Panc1 (cell line): ENCODE measurements around the gene MYO3B. TPM values are rescaled to one million over a fixed set of nuclear protein-coding genes. Genes with fewer than 3 reads are reported as not detected.

Experiments used
- ATAC-seq: fragments of 200-7000 bp; cut with Tn5 transposase; 2 replicates; pipeline ENCODE4 v1.9.1; 2020; ENCODE audit warnings: mild to moderate bottlenecking, moderate library complexity
- BruUV-seq: library from RNA; stranded (reverse); fragments of 400-500 nt; replicated peaks from 2 replicates; lab custom pipeline; 2021; lab: Mats Ljungman, UMichigan
- CTCF ChIA-PET: fragments of 300-600 bp; sonication (Branson Sonifier 250); formaldehyde crosslinking; loops from one replicate; lab custom pipeline; 2022; ENCODE audit warnings: antibody characterized with exemption; lab: Charles Lee
- POLR2A ChIA-PET: fragments of 300-600 bp; sonication (Branson Sonifier 250); formaldehyde crosslinking; loops from one replicate; lab custom pipeline; 2022; ENCODE audit warnings: antibody characterized with exemption; lab: Charles Lee
- DNase-seq: peaks from one replicate; pipeline ENCODE4 v3.0.0-alpha.2; 2010; ENCODE audit warnings: low read depth, low spot score
- H3K27ac ChIP-seq: 2 replicates; pipeline ENCODE4 v1.5.1; 2011; ENCODE audit warnings: mild to moderate bottlenecking, low read length, inconsistent platforms
- H3K27me3 ChIP-seq: fragments of 200-500 bp; sonication (Bioruptor generic); 2 replicates; pipeline ENCODE4 v1.6.0; 2014; ENCODE audit warnings: low read length, inconsistent platforms; ENCODE audit not compliant: control insufficient read depth, insufficient read depth
- H3K36me3 ChIP-seq: fragments of 200-500 bp; sonication (Bioruptor generic); 2 replicates; pipeline ENCODE4 v1.5.1; 2014; ENCODE audit warnings: inconsistent platforms, mild to moderate bottlenecking, low read length, moderate library complexity; ENCODE audit not compliant: control insufficient read depth, insufficient read depth
- H3K4me1 ChIP-seq: 2 replicates; pipeline ENCODE4 v1.5.1; 2011; ENCODE audit warnings: inconsistent platforms, mild to moderate bottlenecking, low read length, moderate library complexity; ENCODE audit not compliant: control insufficient read depth, insufficient read depth
- H3K4me3 ChIP-seq, 2 experiments: 2 replicates each; pipeline ENCODE4 v1.5.1; 2011 to 2012; ENCODE audit warnings: low read depth in 2 of 2, low read length in 2 of 2, mild to moderate bottlenecking in 2 of 2, inconsistent platforms in 1 of 2, moderate library complexity in 1 of 2
- H3K9me3 ChIP-seq: fragments of 200-500 bp; sonication (Bioruptor generic); 2 replicates; pipeline ENCODE4 v1.5.1; 2014; ENCODE audit warnings: low read depth, mild to moderate bottlenecking, inconsistent platforms, low read length, moderate library complexity; ENCODE audit not compliant: control insufficient read depth, insufficient read depth
- POLR2AphosphoS5 ChIP-seq: IDR thresholded peaks from 2 replicates; pipeline ENCODE4 v1.6.1; 2012; ENCODE audit warnings: mild to moderate bottlenecking, low read depth, low read length, moderate library complexity
- SIN3A ChIP-seq: IDR thresholded peaks from 2 replicates; pipeline ENCODE4 v1.6.1; 2012; ENCODE audit warnings: low read depth, mild to moderate bottlenecking, low read length, moderate library complexity, borderline replicate concordance; ENCODE audit not compliant: insufficient read depth
- TCF7L2 ChIP-seq: IDR thresholded peaks from 2 replicates; pipeline ENCODE4 v1.6.1; 2011; ENCODE audit warnings: mild to moderate bottlenecking, low read depth, low read length, inconsistent platforms
- in situ Hi-C: cut with HindIII; loops from 2 replicates; pipeline ENCODE4 v1.10.0; 2016; ENCODE audit warnings: low sequenced_read_pairs, low pct_unique_long_range_greater_than_20kb
- intact Hi-C: fragments of 100-400 bp; cut with micrococcal nuclease; formaldehyde crosslinking; loops from one replicate; pipeline ENCODE4 v1.10.0; 2022; ENCODE audit not compliant: unreplicated experiment
- total RNA-seq: library from RNA; stranded (reverse); gene quantifications from one replicate; pipeline ENCODE4 v1.2.1, GENCODE V29; 2021; ENCODE audit not compliant: unreplicated experiment
- TF ChIP-seq, protein P1 (sequence below): fragments of 450-650 bp; IDR thresholded peaks from 2 replicates; pipeline ENCODE4 v1.5.1; 2017; ENCODE audit warnings: mild to moderate bottlenecking
- TF ChIP-seq, protein P2 (sequence below), 2 experiments: IDR thresholded peaks; 2 replicates each; pipeline ENCODE4 v1.6.1; 2011 to 2012; ENCODE audit warnings: low read depth in 2 of 2, control low read depth in 1 of 2, low read length in 1 of 2, mild to moderate bottlenecking in 1 of 2, moderate library complexity in 1 of 2; ENCODE audit not compliant: insufficient read depth in 1 of 2

Gene MYO3B
- total RNA-seq, 1 experiment from 2014 or later, result 0.05 TPM

DNA sequence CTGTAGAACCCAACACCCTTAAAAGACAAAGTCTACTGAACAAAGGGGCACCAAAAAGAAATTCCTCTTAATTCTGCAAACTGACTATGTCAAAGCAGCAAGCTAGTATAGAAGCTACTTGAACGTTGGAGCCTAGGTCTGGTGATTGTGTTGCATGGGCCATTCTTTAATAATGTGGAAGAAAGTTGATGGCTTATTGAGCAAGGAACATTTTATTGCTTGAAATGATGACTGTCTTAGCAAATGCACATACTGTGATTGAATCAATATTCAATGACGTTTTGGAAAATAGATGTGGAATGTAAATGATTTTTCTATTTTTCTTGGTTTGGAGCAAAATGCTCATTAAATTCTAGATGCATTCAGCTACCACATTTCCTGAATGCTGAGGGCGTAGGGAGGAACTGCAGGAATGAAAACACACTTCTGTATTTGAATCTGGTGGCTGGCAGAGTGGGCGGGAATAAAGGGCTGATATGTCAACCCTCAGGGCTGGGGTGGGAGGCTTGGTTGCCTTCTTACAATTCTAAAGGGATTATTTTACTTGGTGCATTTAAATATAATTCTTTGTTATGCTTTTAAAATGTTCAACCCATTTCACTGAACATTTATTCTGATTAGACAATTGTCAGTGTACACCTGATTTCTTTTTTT lies 26.5 kb downstream of the MYO3B start:
- no peak for DNase-seq
- TF ChIP-seq POLR2AphosphoS5 (no peak), SIN3A (no peak)
- TF ChIP-seq, protein P1, sequence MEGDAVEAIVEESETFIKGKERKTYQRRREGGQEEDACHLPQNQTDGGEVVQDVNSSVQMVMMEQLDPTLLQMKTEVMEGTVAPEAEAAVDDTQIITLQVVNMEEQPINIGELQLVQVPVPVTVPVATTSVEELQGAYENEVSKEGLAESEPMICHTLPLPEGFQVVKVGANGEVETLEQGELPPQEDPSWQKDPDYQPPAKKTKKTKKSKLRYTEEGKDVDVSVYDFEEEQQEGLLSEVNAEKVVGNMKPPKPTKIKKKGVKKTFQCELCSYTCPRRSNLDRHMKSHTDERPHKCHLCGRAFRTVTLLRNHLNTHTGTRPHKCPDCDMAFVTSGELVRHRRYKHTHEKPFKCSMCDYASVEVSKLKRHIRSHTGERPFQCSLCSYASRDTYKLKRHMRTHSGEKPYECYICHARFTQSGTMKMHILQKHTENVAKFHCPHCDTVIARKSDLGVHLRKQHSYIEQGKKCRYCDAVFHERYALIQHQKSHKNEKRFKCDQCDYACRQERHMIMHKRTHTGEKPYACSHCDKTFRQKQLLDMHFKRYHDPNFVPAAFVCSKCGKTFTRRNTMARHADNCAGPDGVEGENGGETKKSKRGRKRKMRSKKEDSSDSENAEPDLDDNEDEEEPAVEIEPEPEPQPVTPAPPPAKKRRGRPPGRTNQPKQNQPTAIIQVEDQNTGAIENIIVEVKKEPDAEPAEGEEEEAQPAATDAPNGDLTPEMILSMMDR, result no peak
- TF ChIP-seq, protein P2, sequence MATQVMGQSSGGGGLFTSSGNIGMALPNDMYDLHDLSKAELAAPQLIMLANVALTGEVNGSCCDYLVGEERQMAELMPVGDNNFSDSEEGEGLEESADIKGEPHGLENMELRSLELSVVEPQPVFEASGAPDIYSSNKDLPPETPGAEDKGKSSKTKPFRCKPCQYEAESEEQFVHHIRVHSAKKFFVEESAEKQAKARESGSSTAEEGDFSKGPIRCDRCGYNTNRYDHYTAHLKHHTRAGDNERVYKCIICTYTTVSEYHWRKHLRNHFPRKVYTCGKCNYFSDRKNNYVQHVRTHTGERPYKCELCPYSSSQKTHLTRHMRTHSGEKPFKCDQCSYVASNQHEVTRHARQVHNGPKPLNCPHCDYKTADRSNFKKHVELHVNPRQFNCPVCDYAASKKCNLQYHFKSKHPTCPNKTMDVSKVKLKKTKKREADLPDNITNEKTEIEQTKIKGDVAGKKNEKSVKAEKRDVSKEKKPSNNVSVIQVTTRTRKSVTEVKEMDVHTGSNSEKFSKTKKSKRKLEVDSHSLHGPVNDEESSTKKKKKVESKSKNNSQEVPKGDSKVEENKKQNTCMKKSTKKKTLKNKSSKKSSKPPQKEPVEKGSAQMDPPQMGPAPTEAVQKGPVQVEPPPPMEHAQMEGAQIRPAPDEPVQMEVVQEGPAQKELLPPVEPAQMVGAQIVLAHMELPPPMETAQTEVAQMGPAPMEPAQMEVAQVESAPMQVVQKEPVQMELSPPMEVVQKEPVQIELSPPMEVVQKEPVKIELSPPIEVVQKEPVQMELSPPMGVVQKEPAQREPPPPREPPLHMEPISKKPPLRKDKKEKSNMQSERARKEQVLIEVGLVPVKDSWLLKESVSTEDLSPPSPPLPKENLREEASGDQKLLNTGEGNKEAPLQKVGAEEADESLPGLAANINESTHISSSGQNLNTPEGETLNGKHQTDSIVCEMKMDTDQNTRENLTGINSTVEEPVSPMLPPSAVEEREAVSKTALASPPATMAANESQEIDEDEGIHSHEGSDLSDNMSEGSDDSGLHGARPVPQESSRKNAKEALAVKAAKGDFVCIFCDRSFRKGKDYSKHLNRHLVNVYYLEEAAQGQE (IDR thresholded peaks at IDR 0.05; ENCODE audit: insufficient read depth in 1 of 2, low read depth in 2 of 2, low read length in 1 of 2), result no peak
- Histone ChIP-seq H3K36me3 (no peaks in the 10 kb centered on the region), H3K4me3 (no peak overlapping the region), H3K4me1 (no peaks in the 10 kb centered on the region), H3K27ac (no peak overlapping the region), H3K27me3 (no peaks in the 10 kb centered on the region), H3K9me3 (peaks cover 3% of the 10 kb centered on the region; the same call in 1 of the 2 replicates)
- ChIA-PET CTCF (no interaction called here), POLR2A (no interaction called here)
- intact Hi-C loops (no loop called here), in situ Hi-C loops (no loop called here)
- BruUV-seq, result no TSS peak
- no peak for ATAC-seq

DNA sequence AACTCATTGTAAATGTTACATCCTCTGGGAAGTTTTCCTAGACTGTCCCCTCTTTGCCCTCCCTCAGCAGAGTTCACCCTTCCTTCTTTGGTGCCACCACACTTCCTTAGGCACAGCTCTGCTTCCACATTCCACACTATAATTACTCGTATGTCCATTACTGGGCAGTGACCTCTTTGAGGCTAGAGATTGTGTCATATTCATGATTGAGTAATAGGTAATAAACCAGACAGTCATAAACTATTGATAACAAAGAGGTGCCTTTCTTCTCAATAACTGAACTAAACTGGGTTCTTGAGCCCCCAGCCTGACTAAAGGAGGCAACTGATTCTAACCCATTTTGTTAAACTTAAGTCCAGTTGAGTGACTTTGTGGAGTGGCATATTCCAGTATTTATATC lies 28.3 kb downstream of the MYO3B start:
- no peak for ATAC-seq
- intact Hi-C loops, result no loop called here
- Histone ChIP-seq H3K4me3 (no peak overlapping the region), H3K4me1 (no peaks in the 10 kb centered on the region), H3K27ac (no peak overlapping the region), H3K36me3 (no peaks in the 10 kb centered on the region), H3K9me3 (peaks cover 13% of the 10 kb centered on the region; the same call in 1 of the 2 replicates), H3K27me3 (no peaks in the 10 kb centered on the region)
- no TSS peak for BruUV-seq
- ChIA-PET CTCF (no interaction called here), POLR2A (no interaction called here)
- in situ Hi-C loops, result no loop called here
- TF ChIP-seq TCF7L2, result no peak
- TF ChIP-seq, protein P1, result no peak
- no peak for TF ChIP-seq SIN3A
- no peak for TF ChIP-seq POLR2AphosphoS5
- TF ChIP-seq, protein P2 (IDR thresholded peaks at IDR 0.05; ENCODE audit: insufficient read depth in 1 of 2, low read depth in 2 of 2, low read length in 1 of 2), result no peak
- DNase-seq, result no peak
